HG03378 (cell line): ENCODE data around the gene ZSCAN5C.
"Not testable (repeated sequence)": the region's sequence is repeated elsewhere in the genome, so short reads cannot be mapped to it uniquely, and the experiment has no call there.

Source experiments
- ATAC-seq: cut with Tn5 transposase; IDR thresholded peaks from one replicate; pipeline ENCODE4 v1.9.1; 2021; ENCODE audit warnings: mild to moderate bottlenecking, moderate library complexity; ENCODE audit not compliant: unreplicated experiment

Gene ZSCAN5C

DNA sequence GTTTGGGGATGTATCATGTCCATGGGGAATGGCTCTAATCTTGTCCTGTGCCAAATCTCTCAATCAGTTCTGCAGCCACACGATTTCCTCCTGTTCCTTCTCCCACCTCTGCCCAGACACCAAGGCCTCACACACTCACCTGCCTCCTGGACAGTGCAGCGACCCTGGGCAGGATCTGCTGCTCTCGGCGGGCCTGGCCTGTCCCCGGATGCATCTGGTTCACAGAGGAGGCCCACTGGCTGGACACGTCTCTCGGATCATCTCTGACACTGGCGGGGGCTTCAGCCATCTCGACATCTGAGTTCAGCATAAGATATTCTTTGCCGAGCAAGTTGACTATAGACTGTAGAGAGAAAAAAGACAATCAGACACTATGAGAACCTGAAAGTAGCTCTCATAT, 10.4 kb upstream of the ZSCAN5C start:
- ATAC-seq = no peak

DNA sequence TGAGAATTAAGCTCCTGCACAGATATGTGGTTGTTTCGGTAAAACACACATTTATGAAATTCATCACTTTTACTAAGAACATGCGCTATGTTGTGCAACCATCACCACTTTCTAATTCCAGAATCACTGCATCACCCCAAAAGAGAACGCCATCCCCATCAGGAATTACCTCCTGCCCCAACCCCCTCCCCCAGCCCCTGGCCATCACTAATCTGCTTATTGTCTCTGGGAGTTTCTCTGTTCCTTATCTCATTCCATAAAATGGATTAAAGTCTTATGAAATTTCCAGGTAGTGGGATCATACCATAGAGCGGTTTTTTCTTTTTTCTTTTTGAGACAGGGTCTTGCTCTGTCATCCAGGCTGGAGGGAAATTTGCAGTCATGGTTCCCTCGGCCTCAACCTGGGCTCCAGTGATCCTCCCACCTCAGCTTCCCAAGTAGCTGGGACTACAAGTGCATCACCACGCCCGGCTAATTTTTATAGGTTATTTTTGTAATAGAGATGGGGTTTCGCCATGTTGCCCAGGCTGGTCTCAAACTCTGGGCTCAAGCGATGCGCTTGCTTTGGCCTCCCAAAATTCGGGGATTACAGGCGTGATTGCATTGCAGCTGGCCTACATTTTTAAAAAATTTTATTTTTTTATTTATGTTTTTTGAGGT, 8.0 kb upstream of the ZSCAN5C start:
- no peak for ATAC-seq

DNA sequence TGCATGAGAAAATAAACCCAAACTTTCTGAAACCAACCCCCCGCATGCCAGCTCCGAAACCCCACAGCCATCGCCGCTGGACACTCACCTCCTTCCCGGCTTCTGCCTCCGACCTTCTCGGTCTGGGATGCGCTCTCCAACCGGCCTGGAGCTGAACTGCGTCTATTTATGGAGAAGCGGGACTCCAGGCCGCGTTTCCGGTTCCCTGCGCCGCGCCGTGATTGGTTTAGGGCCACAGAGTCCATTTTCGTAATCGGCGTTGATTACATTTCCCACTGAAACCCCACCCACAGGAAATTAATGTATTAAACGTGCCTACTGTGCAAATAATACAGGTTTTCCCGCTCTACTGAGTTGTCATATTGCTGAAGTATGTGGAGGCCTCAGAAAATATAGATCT, 4.4 kb upstream of the ZSCAN5C start, which contains the start of gene ZSCAN5B:
Gene ZSCAN5B (minus strand): TSS at position 138 of the 400 bp plus-strand sequence. CDS start 4,731 bp downstream, outside the sequence.
- not testable (repeated sequence) for ATAC-seq

DNA sequence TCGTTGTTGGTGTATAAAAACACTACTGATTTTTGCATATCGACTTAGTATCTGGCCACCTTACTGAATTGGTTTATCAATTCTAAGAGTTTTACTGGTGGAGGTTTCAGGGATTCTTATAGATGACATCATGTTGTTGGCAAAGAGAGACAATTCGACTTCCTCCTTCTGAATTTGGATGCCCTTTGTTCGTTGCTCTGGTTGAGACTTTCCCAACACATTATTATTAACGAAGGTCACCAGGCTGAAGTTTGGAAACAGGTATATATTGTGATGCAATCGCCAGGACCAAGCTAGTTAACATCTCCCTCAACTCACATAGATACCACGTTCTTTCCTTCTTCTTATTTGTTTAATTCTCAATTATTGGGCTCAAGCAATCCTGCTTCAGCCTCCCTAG, 2.4 kb upstream of the ZSCAN5C start:
- no peak for ATAC-seq

DNA sequence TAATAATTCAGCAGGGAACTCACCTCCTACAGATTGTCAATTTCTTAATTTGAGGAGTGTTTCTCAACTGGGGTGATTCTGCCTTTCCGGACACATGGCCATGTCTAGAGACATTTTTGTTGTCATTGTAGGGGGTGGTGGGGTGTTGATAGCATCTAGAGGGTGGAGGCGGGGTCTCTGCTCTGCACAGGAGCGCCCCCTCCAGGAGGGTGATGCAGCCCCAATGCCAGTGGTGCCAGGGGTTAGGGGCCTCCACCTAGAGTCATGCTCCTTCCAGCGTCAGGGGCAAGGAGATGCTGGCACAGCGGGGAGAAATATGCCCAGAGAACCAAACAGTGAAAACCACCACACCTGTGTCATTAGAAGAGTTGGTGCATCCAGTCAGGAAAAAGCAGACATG, 5.5 kb downstream of the ZSCAN5C start:
- not testable (repeated sequence) for ATAC-seq

DNA sequence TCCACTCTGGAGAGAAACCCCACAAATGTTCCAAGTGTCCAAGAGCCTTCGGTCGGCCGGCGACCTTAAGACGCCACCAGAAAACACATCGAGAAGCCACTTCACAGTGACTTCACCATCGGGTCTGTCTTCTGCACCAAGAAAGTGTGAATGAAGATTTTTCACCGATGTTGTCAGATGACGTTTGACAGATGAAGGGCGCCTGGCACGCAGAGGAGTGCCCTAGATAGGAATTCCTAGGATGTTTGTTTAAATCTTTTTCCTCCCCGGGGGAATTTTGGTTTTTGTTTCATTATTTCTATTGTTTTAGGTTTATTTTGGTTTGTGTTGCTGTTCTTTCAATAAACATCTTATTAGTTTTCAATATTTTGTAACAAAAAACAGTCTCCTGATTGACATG, 7.0 kb downstream of the ZSCAN5C start:
- ATAC-seq = no peak

DNA sequence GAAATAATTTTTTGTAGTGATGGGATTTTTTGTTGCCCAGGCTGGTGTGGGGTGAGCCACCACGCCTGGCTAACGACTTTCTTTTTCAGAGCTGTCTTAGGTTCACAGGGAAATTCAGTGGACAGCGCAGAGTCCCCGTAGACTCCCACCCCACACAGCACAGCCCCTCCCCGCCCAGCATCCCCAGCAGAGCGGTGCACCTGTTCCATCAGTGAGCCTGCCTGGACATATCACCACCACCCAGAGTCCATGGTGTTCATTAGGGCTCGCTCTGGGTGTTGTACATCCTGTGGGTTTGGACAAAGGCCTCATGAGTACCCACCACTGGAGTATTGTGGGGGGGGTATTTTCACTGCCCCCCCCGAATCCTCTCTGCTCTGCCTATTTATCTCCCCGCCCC, 8.0 kb downstream of the ZSCAN5C start:
- ATAC-seq = not testable (repeated sequence)

DNA sequence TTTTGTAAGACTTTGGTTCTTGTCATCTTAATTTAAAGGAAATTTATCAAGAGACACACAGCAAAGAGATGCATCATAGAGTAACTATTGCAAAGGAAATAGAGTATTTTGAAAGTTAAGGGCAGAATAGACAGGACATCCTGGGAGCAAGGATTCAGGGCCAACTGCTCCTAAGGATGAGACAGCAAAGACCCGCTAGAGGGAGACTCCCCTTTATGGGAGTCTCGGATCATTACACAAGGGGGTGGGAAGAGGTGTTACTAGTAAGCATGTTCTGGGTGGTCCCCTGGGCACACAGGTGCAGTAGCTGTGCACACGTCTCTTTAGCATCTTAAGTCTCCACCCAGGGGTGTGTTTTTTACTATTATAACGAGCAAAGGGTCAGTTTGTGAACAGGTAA, 9.6 kb downstream of the ZSCAN5C start:
- ATAC-seq = no peak

DNA sequence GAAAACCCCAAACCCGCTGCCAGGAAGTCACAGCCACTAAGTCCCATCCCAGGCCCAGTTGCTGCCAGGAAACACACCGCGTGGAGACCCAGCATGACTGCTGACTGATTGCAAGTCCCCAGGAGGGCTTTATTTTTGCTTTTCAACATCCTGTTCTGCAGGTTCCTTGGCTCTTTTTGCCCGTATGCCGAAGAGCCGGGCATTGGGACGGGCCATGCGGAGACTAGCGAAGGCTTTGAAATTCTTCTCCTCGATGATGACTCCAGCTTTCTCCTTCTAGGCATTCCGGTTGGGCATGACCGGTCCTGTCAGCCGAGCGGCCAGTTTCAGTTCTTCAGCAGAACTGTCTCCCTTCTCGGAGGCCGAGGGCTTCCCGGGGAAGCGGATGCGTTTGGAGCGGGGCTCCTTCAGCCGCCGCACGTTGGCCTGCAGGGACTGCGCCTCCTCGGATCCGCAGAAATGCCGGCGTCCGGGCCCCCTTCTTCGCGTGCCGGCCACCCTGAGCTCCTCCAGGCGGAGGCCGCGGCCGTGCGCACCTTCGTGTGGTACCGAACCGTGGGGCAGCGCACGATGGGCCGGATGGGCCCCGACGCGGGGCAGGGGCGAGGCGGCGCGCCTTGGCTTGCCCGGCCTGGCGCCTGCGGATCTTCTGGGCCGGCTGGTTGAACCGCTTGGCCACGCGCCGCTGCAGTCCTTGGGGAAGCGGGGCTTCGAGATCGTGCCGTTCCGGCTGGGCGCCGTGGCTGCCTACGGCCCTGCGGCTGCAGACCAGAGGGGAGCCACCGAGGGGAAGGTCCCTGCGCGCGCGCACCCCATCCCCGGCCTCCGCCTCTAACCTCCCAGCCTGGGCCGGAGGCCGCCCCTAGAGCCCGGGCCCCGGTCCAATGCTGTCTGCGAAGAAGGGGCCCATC, 15.2 kb downstream of the ZSCAN5C start:
- no peak for ATAC-seq

DNA sequence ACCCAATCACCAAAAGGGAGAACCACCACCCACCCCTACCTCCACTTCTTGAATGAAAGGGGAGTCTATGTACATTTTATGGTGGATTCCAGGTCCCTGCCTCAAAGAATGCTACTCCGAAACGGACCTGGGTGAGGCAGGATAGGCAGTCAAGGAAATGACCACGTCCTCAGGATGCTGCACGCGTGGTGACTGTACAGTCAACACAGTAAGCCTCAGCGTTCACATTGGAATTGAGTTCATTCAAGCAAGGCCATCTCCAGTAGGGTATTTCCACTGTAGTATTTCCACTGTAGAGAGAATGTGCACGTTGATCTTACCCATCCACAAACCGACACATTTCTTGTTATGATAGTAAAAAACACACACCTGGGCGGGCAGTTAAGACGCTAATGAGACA, 16.9 kb downstream of the ZSCAN5C start:
- ATAC-seq = no peak

DNA sequence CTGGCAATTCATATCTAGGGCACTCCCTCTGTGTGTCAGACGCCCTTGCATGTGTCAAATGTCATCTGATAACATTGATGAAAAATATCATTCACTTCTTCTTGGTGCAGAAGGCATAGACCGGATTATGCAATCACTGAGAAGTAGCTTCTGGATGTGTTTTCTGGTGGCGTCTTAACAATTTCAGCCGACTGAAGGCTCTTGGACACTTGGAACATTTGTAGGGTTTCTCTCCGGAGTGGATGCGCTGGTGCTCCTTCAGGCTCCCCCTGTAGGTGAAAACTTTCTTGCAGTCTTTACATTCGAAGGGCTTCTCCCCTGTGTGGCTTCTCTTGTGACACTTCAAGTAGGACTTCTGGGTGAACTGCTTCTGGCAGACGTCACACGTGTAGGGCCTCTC, 19.4 kb downstream of the ZSCAN5C start:
- not testable (repeated sequence) for ATAC-seq

DNA sequence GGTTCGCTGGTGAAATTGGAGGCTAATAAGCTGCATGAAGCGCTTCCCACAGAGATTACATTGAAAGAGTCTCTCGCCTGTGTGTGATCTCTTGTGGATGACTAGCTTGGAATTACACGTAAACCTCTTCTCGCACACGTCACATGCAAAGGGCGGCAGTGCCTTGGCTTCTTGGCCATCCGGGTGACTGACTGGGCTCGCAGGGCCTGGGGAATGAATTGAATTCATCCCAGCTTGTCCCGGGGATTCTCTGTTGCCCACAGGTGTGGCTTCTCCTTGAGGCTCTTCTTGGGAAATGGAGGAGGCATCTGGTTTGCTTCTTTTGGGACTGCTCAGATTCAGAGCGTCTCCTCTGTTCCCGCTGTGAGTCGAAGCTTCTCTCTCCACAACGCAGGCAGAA, 19.8 kb downstream of the ZSCAN5C start:
- no peak for ATAC-seq

DNA sequence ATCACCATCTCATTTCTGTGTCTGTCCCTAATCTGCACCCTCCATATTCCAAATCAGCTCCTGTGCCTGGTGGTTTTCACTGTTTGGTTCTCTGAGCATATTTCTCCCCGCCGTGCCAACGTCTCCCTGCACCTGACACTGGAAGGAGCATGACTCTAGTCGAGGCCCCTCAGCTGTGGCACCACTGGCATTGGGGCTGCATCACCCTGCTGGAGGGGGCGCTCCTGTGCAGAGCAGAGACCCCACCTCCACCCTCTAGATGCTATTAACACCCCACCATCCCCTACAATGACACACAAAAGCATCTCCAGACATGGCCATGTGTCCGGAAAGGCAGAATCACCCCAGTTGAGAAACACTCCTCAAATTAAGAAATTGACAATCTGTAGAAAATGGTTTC, 20.8 kb downstream of the ZSCAN5C start:
- no peak for ATAC-seq

DNA sequence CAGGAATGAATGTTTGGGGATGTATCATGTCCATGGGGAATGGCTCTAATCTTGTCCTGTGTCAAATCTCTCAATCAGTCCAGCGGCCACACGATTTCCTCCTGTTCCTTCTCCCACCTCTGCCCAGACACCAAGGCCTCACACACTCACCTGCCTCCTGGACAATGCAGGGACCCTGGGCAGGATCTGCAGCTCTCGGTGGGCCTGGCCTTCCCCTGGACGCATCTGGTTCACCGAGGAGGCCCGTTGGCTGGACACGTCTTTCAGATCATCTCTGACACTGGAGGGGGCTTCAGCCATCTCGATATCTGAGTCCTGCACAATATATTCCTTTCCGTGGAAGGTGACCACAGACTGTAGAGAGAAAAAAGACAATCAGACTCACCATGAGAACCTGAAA, 21.4 kb downstream of the ZSCAN5C start:
- no peak for ATAC-seq

DNA sequence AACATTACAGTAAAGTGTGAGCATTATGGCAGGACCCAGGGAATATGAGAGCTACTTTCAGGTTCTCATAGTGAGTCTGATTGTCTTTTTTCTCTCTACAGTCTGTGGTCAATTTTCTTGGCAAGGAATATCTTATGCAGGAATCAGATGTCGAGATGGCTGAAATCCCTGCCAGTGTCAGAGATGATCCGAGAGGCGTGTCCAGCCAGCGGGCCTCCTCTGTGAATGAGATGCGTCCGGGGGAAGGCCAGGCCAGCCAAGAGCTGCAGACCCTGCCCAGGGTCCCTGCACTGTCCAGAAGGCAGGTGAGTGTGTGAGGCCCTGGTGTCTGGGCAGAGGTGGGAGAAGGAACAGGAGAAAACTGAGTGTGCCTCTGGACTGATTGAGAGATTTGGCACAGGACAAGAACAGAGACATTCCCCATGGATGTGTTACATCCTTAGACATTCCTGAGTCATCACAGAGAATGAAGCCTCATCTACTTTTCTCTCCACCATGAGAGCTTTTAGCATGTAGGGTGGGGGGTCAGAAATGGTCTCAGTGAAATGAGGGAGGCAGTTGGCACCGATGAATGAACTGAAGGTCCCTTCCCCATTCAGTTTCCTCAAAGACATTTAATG, 43.2 kb downstream of the ZSCAN5C start:
- no peak for ATAC-seq

DNA sequence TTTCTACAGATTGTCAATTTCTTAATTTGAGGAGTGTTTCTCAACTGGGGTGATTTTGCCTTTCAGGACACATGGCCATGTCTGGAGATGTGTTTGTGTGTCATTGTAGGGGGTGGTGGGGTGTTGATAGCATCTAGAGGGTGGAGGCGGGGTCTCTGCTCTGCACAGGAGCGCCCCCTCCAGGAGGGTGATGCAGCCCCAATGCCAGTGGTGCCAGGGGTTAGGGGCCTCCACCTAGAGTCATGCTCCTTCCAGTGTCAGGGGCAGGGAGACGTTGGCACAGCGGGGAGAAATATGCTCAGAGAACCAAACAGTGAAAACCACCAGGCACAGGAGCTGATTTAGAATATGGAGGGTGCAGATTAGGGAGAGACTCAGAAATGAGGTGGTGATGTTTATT, 43.7 kb downstream of the ZSCAN5C start:
- not testable (repeated sequence) for ATAC-seq

DNA sequence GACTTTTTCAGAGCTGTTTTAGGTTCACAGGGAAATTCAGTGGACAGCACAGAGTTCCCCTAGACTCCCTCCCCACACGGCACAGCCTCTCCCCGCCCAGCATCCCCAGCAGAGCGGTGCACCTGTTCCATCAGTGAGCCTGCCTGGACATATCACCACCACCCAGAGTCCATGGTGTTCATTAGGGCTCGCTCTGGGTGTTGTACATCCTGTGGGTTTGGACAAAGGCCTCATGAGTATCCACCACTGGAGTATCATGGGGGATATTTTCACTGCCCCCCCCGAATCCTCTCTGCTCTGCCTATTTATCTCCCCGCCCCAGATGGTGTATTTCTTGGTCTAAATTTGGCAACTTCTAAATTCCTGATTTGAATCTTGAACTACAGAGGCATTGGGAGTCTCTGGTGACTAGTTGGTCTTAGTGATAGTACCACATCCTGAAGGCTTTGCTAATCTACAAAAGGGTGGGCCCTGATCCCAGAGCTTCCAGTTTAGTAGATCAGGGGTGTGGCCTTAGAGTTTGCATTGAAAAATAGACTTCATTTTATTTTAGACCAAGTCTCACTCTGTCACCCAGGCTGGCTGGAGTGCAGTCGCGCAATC, 46.8 kb downstream of the ZSCAN5C start:
- ATAC-seq = not testable (repeated sequence)

DNA sequence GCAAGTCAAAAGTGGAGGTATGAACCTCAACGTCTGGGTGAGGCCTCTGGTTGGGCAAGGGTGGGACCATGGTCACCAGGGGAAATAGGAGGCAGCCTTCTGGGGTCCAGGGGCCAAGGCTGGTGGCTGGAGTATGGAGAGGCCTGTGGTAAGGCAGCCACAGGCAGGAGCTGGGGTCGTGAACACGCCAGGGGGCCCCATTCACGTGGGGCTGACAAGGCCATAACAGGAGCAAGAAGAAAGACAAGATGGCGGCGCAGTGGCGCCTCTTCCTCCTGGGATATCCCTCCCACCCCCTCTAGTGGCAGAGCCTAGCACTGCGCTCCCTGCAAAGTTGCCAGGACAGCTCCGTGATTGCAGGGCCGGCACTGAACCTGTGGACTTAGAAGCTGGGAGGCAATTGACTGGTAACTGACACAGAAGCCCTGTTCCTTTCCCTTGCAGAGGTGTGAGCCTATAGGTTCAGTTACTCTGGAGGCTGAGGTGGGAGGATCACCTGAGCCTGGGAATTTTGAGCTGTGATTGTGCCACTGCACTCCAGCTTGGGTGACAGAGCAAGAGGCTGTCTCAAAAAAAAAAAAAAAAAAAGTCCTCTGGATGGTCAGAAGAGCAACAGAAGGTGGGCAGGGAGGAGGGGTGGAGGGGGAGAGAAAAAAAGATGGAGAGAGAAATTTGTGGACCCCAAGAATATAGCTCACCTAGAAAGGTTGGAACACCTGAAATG, 50.8 kb downstream of the ZSCAN5C start:
- ATAC-seq = no peak

DNA sequence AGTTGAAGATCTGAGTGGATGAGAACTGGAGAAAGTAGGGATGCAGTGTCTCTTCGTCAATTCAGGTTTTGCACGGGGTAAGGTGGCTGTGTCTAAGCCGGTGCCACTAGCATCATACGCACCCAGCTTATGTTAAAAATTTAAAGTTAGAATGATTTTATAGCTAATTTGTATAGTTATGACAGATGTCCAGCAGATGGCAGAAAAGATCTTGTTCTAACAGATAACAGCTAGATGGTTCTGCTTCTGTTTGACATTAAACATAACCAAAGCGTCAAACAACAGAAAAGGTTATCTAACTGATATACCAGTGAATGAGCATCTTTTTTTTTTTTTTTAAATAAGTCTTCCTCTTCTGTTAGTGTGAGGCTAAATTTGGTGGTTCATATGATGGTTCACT, 51.7 kb downstream of the ZSCAN5C start:
- ATAC-seq = no peak

DNA sequence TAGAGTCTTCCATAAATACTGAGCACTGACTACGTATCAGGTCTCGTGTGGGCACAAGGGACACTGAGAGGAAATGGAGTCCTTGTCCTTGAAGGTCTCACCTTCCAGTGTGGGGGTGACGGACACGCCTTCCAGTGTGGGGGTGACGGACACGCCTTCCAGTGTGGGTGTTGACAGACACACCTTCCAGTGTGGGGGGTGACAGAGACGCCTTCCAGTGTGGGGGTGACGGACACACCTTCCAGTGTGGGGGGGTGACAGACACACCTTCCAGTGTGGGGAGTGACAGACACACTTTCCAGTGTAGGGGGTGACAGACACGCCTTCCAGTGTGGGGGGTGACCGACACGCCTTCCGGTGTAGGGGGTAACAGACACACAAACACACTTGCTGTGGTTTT, 56.2 kb downstream of the ZSCAN5C start:
- no peak for ATAC-seq
